SK-N-SH treated with all-trans-retinoic acid at 6 μM for 48 hours (cell line): ENCODE measurements around the gene ATP6V0B.

Source experiments
- PATZ1 ChIP-seq: fragments of 250-450 bp; sonication (Bioruptor Pico); IDR thresholded peaks from 2 replicates; pipeline ENCODE4 v1.8.0; 2020; ENCODE audit warnings: mild to moderate bottlenecking, moderate library complexity, borderline replicate concordance
- SNAI2 ChIP-seq: fragments of 250-450 bp; sonication (Bioruptor Pico); IDR thresholded peaks from 2 replicates; pipeline ENCODE4 v1.5.0; 2020; ENCODE audit warnings: mild to moderate bottlenecking, moderate library complexity
- TF ChIP-seq, protein P1 (sequence below): fragments of 250-450 bp; sonication (Bioruptor Pico); IDR thresholded peaks from 2 replicates; pipeline ENCODE4 v1.8.0; 2021; ENCODE audit warnings: low read depth, mild to moderate bottlenecking, moderate library complexity, borderline replicate concordance

GRCh38 chr1:43997295-43997999 is 22.7 kb downstream of the ATP6V0B start:
- TF ChIP-seq PATZ1 (CRISPR knock-in tag), result no peak
- TF ChIP-seq, protein P1, sequence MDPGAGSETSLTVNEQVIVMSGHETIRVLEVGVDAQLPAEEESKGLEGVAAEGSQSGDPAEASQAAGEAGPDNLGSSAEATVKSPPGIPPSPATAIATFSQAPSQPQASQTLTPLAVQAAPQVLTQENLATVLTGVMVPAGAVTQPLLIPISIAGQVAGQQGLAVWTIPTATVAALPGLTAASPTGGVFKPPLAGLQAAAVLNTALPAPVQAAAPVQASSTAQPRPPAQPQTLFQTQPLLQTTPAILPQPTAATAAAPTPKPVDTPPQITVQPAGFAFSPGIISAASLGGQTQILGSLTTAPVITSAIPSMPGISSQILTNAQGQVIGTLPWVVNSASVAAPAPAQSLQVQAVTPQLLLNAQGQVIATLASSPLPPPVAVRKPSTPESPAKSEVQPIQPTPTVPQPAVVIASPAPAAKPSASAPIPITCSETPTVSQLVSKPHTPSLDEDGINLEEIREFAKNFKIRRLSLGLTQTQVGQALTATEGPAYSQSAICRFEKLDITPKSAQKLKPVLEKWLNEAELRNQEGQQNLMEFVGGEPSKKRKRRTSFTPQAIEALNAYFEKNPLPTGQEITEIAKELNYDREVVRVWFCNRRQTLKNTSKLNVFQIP (CRISPR knock-in tag), result no peak
- TF ChIP-seq SNAI2 (CRISPR knock-in tag), result no peak
